Activated CD4-positive, alpha-beta T cell treated with anti-CD3 and anti-CD28 coated beads, Interleukin-2, amount 10 ng/mL, durations not matched to agents 7 days and 5 days (primary cell): ENCODE results near the gene CD93. TPM values are rescaled to one million over a fixed set of nuclear protein-coding genes. Genes with fewer than 3 reads are reported as not detected.

ENCODE experiments used
- CTCF ChIA-PET: fragments of 350-600 bp; sonication (Branson Sonifier 250); formaldehyde crosslinking; loops from one replicate; lab custom pipeline; 2021; ENCODE audit warnings: antibody characterized with exemption; lab: Charles Lee
- POLR2A ChIA-PET: fragments of 350-600 bp; sonication (Branson Sonifier 250); formaldehyde crosslinking; loops from one replicate; lab custom pipeline; 2021; ENCODE audit warnings: antibody characterized with exemption; lab: Charles Lee
- DNase-seq: peaks from one replicate; pipeline ENCODE4 v3.0.0-alpha.2; 2020
- H3K27ac Mint-ChIP-seq: one replicate; pipeline ENCODE4 v1.8.0; 2021; ENCODE audit warnings: mild to moderate bottlenecking, moderate library complexity, mixed read lengths
- H3K27me3 Mint-ChIP-seq: one replicate; pipeline ENCODE4 v1.8.0; 2021; ENCODE audit warnings: mixed read lengths
- H3K36me3 Mint-ChIP-seq: one replicate; pipeline ENCODE4 v1.8.0; 2021; ENCODE audit warnings: low read depth, mixed read lengths
- H3K4me1 Mint-ChIP-seq: one replicate; pipeline ENCODE4 v1.8.0; 2021; ENCODE audit warnings: mixed read lengths
- H3K4me3 Mint-ChIP-seq: one replicate; pipeline ENCODE4 v1.8.0; 2021; ENCODE audit warnings: mild to moderate bottlenecking, moderate library complexity, mixed read lengths
- H3K9me3 Mint-ChIP-seq: one replicate; pipeline ENCODE4 v1.8.0; 2021; ENCODE audit warnings: mixed read lengths
- total RNA-seq, 2 experiments: library from RNA; stranded (reverse); gene quantifications; one replicate each; pipeline ENCODE4 v1.2.3, GENCODE V29; 2021

The CD93 gene
- total RNA-seq, 2 experiments from 2014 or later = 1.7 to 1.8 TPM

DNA sequence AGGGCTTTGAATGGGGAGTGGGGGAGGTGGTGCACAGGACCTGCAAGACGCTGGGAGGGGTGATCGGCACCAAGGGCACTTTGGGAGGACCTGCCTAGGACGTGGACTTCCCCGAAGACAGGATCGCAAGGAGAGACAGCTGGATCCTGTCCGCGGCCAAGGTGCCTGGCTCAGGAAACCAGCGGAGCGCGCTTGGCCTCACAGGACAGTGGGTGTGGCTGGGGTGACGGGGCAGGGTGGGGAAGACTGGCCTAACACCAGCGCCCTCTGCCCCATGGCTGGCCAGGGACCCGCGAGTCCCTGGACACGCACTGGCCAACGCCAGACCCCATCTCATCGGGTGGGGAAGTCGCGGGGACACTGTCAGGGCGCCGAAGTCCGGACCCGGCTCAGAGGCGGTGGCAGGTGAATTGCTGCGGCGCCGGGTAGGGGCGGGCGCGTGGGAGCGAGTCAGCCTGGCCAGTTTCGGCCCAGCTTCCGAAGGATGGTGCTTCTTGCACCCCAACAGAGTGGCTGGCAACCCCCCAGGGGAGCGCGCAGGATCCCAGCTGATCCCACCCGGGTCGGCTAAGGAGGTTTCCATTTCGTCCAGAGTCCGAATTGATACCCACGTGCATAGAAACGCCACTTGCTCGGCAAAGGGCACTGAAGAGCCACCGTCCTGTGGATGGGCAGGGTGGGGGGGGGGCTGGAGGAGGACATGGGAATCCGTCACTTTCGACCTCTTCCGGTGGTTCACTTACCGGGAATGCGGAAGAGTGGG is 35.9 kb downstream of the CD93 start:
- Mint-ChIP-seq H3K4me3 (no peak overlapping the region), H3K9me3 (no peaks in the 10 kb centered on the region), H3K36me3 (no peaks in the 10 kb centered on the region), H3K27me3 (peaks cover 67% of the 10 kb centered on the region), H3K27ac (no peak overlapping the region), H3K4me1 (peaks cover 8% of the 10 kb centered on the region)
- ChIA-PET CTCF (interaction anchor here (1.4 kb wide), 1 partner anchor 299 kb away, joined by 3 read pairs; no protein-coding TSS in a partner anchor), POLR2A (no interaction called here)
- no peak for DNase-seq

DNA sequence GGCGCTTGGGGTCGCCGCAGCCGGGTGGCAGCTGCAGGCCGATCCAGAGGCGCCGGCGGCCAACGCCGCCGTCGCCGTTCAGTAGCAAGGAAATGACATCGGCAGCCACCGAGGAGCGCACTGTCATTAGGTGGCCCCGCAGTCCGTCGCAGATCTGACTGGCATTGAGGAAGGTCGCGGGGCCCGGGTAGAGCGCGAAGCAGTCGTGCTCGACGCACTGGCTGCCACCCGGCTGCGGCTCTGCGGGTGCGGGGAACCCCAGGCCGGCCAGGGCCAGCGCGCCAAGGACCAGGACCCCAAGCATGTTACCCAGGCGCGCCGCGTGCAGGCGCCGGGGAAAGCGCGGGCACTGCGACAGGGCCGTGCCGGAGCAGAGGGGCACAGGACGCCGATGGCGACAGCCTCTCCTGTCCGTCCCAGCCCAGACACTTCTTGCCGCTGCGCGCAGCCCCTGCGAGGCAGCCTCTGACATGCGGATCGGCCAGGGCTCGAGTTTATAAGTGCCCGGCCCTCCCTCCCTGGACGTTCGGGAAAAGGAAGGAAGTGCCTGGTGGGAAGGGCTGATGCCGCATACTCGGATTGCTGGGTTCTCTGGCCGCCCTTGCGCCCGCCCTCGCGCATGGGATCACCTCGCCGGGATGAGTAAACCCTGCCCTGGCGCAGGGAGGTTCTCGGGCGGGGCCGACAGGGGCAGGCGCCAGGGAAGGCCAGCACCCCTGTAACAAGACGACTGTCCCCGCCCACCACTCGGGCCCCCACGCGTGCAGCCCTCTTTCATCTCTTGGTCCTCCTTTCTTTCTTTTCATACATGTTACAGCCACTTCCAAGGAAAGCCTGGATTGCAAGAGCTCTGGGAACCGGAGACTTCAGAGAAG is 36.7 kb downstream of the CD93 start, which contains the start of gene THBD:
THBD (minus strand) TSS at position 472 of the 875 bp plus-strand sequence; CDS start at position 304, 168 bp downstream.
- Mint-ChIP-seq H3K27ac (no peak within 1 kb of the TSS), H3K4me3 (no peak within 1 kb of the TSS), H3K36me3 (no peaks in the 10 kb centered on the region), H3K27me3 (peaks cover 71% of the 10 kb centered on the region), H3K4me1 (peaks cover 8% of the 10 kb centered on the region), H3K9me3 (no peaks in the 10 kb centered on the region)
- CTCF ChIA-PET = interaction anchor here (1.4 kb wide), 1 partner anchor 300 kb away, joined by 3 read pairs; no protein-coding TSS in a partner anchor
- POLR2A ChIA-PET = no interaction called here
- no peak for DNase-seq

GRCh38 chr20:23048283-23049200 is 37.6 kb downstream of the CD93 start:
- H3K27me3 Mint-ChIP-seq = peaks cover 74% of the 10 kb centered on the region
- no peaks in the 10 kb centered on the region for H3K36me3 Mint-ChIP-seq
- peak overlapping the region; percentile 13 for H3K27ac Mint-ChIP-seq
- peak; percentile 41 for DNase-seq
- no peaks in the 10 kb centered on the region for H3K9me3 Mint-ChIP-seq
- H3K4me3 Mint-ChIP-seq = no peak overlapping the region
- CTCF ChIA-PET = no interaction called here
- H3K4me1 Mint-ChIP-seq = peaks cover 8% of the 10 kb centered on the region
- POLR2A ChIA-PET = no interaction called here

GRCh38 chr20:23047738-23048214 is 38.3 kb downstream of the CD93 start:
- Mint-ChIP-seq H3K4me3 (no peak overlapping the region), H3K27ac (no peak overlapping the region), H3K27me3 (peaks cover 68% of the 10 kb centered on the region), H3K9me3 (no peaks in the 10 kb centered on the region), H3K36me3 (no peaks in the 10 kb centered on the region), H3K4me1 (peaks cover 8% of the 10 kb centered on the region)
- DNase-seq = no peak
- CTCF ChIA-PET = no interaction called here
- POLR2A ChIA-PET = no interaction called here

- POLR2A ChIA-PET = interaction anchor here (0.7 kb wide), 1 partner anchor 36 kb away, joined by 4 read pairs; no protein-coding TSS in a partner anchor
- H3K4me3 Mint-ChIP-seq = no peak overlapping the region
- no peak overlapping the region for H3K27ac Mint-ChIP-seq
- CTCF ChIA-PET = no interaction called here
- no peak for DNase-seq
- peaks cover 8% of the 10 kb centered on the region for H3K4me1 Mint-ChIP-seq
- peaks cover 62% of the 10 kb centered on the region for H3K27me3 Mint-ChIP-seq
- no peaks in the 10 kb centered on the region for H3K9me3 Mint-ChIP-seq
- H3K36me3 Mint-ChIP-seq = no peaks in the 10 kb centered on the region
These were observed 39.0 kb downstream of the CD93 start for GRCh38 chr20:23047001-23047737.

DNA sequence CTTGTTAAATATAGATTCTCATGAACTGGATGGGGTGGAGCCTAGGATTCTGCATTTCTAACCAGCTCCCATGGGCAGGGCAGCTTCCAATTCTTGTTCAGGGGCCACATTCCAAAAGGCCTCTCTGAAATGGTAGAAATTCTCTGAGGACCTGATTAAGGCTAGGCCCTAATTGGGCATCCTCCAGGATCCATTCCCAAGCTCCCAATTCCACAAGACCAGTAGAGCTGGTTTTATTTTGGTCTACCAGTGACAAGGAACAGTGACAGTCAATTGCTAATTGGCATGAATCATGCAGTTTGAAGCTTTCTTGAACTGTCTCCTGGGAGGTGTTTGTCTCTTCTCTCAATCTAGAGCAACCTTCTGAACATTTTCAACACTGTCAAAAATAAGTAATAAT is 39.7 kb downstream of the CD93 start:
- CTCF ChIA-PET = no interaction called here
- DNase-seq = no peak
- Mint-ChIP-seq H3K27me3 (peaks cover 57% of the 10 kb centered on the region), H3K4me3 (no peak overlapping the region), H3K9me3 (no peaks in the 10 kb centered on the region), H3K4me1 (peaks cover 8% of the 10 kb centered on the region), H3K27ac (no peak overlapping the region), H3K36me3 (no peaks in the 10 kb centered on the region)
- POLR2A ChIA-PET = interaction anchor here (0.7 kb wide), 1 partner anchor 36 kb away, joined by 4 read pairs; no protein-coding TSS in a partner anchor

GRCh38 chr20:23043376-23043775 is 42.7 kb downstream of the CD93 start:
- H3K27ac Mint-ChIP-seq = no peak overlapping the region
- ChIA-PET CTCF (interaction anchor here (1.6 kb wide), 1 partner anchor 10 kb away, joined by 5 read pairs; no protein-coding TSS in a partner anchor), POLR2A (no interaction called here)
- peaks cover 5% of the 10 kb centered on the region for H3K4me1 Mint-ChIP-seq
- H3K4me3 Mint-ChIP-seq = no peak overlapping the region
- no peak for DNase-seq
- H3K27me3 Mint-ChIP-seq = peaks cover 43% of the 10 kb centered on the region
- H3K36me3 Mint-ChIP-seq = no peaks in the 10 kb centered on the region
- no peaks in the 10 kb centered on the region for H3K9me3 Mint-ChIP-seq

DNA sequence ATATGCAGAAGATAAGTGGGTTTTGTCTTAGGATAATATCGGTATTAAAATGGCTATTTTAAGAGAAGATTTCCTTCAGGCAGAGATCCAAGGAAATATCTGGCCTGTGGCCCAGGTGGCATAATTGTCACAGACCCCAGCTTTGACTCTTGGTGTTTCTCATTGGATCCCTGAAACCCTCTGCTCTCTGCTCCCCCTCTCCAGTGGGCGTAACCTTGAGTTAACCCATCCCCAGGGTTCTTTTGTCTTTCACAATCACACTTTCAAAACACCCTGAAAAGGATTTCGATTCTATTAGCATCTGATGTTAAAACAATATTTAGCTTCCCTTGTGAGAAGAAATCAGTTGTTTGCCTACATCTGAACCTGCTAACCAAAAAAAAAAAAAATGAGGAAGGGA is 43.9 kb downstream of the CD93 start:
- peaks cover 36% of the 10 kb centered on the region for H3K27me3 Mint-ChIP-seq
- no peak overlapping the region for H3K27ac Mint-ChIP-seq
- ChIA-PET POLR2A (no interaction called here), CTCF (no interaction called here)
- no peak for DNase-seq
- no peak overlapping the region for H3K4me3 Mint-ChIP-seq
- H3K9me3 Mint-ChIP-seq = no peaks in the 10 kb centered on the region
- peaks cover 2% of the 10 kb centered on the region for H3K4me1 Mint-ChIP-seq
- H3K36me3 Mint-ChIP-seq = no peaks in the 10 kb centered on the region

GRCh38 chr20:23039885-23040508 is 46.1 kb downstream of the CD93 start:
- H3K27me3 Mint-ChIP-seq = peaks cover 23% of the 10 kb centered on the region
- no peak overlapping the region for H3K27ac Mint-ChIP-seq
- ChIA-PET POLR2A (no interaction called here), CTCF (interaction anchor here (0.6 kb wide), 1 partner anchor 1227 kb away, joined by 4 read pairs; no protein-coding TSS in a partner anchor)
- no peak for DNase-seq
- no peaks in the 10 kb centered on the region for H3K36me3 Mint-ChIP-seq
- no peaks in the 10 kb centered on the region for H3K4me1 Mint-ChIP-seq
- H3K4me3 Mint-ChIP-seq = no peak overlapping the region
- H3K9me3 Mint-ChIP-seq = no peaks in the 10 kb centered on the region

GRCh38 chr20:23039136-23039875 is 46.8 kb downstream of the CD93 start:
- Mint-ChIP-seq H3K9me3 (no peaks in the 10 kb centered on the region), H3K4me3 (no peak overlapping the region), H3K27ac (no peak overlapping the region), H3K27me3 (peaks cover 22% of the 10 kb centered on the region), H3K4me1 (no peaks in the 10 kb centered on the region), H3K36me3 (no peaks in the 10 kb centered on the region)
- ChIA-PET CTCF (interaction anchor here (0.6 kb wide), 1 partner anchor 1227 kb away, joined by 4 read pairs; no protein-coding TSS in a partner anchor), POLR2A (no interaction called here)
- DNase-seq = no peak
